Suprapubic skin (tissue), 3 donors: Measurements from ENCODE around the gene SURF1.

Experiments
- CTCF ChIP-seq, 2 donors: fragments of 200-600 bp in 1 of 2; fragments of 450-650 bp in 1 of 2; sonication (generic) in 1 of 2; IDR thresholded peaks; one replicate each; pipeline ENCODE4 v1.5.1; 2016 to 2019; ENCODE audit warnings: antibody characterized with exemption in 2 of 2, mild to moderate bottlenecking in 1 of 2, moderate library complexity in 1 of 2
- POLR2A ChIP-seq, 2 donors: fragments of 450-650 bp; IDR thresholded peaks; one replicate each; pipeline ENCODE4 v1.6.1; 2017; ENCODE audit warnings: antibody characterized with exemption in 2 of 2, mild to moderate bottlenecking in 2 of 2, moderate library complexity in 2 of 2

DNA sequence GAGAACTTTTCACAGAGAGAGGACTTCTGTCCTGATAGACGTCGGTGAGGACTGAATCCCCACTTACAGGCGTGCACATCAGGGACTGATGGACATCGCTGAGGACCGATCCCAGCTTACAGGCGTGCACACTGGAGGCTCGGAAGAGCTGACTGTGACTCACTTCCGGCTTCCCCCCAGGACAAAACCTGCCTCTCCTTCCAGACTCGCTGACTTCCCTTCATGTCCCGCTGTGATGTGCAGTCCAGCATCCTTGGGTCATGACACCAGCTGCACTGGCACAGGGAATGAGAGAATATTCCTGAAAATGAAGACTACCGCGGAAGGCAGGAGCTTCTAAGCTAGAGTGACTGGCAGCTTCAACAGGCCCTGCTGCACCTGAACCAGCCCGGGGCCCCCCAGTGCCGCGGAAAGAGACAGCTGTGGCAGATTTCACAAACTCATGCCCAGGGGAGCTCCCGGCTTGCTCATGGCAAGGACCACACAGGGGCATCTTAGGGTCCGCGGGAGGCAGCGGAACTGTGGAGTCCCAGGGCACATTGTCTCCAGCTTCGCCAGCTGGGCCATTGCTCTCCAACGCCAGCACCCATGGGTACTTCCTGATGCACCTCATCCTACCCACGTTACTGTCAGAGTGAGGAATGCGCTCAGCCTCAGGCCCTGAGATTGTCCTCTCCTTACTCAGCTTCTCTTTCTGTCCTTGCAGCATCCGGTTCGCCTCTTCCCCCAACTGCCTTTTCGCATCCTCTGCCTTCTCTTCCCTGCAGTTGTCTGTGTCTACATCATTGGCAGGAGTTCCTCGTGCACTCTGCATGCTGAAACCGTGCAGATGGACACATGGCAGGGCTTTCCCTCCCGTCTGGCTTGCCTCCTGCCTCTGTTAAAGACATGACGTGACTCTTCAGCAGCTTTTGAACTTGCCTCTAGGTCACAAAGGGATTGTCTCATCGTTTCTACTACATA is 49.8 kb downstream of the SURF1 start:
- no peak for TF ChIP-seq POLR2A (IDR thresholded peaks at IDR 0.05)
- no peak for TF ChIP-seq CTCF (IDR thresholded peaks at IDR 0.05)
